Activated CD4-positive, alpha-beta T cell treated with anti-CD3 and anti-CD28 coated beads, Interleukin-2, amount 50 U/mL, for 24 hours (primary cell): ENCODE data around the gene ATF3.
A peak's percentile ranks its signal among the peaks of the same experiment; 100 is the strongest.

Source experiments
- DNase-seq, 2 donors: peaks; one replicate each; pipeline ENCODE4 v3.0.0-alpha.2; 2020; ENCODE audit warnings: low read depth in 1 of 2, low spot score in 1 of 2

ATF3 gene

GRCh38 chr1:212586206-212587015, 22.1 kb upstream of the ATF3 start:
- no peak for DNase-seq

- no peak for DNase-seq
Observed at GRCh38 chr1:212587016-212587887, 21.3 kb upstream of the ATF3 start.

GRCh38 chr1:212587888-212588510, 20.6 kb upstream of the ATF3 start:
- DNase-seq, result no peak

DNA sequence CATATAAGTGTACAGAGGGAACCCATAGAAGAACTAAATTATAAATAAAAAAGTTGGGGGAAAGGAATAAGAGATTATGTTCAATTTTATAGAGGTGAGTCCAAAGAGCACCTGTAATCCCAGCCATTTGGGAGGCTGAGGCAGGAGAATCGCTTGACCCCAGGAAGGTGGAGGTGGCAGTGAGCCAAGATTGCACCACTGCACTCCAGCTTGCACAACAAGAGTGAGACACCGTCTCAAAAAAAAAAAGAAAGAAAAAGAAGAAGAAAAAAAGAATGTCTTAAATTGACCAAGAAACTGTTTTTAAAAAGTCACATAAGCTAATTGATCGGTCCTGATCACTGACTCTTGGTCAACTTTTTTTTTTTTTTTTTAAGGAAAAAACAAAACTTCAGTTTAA, 19.1 kb upstream of the ATF3 start:
- DNase-seq, result no peak

GRCh38 chr1:212591922-212592321, 16.6 kb upstream of the ATF3 start:
- DNase-seq, result no peak

DNA sequence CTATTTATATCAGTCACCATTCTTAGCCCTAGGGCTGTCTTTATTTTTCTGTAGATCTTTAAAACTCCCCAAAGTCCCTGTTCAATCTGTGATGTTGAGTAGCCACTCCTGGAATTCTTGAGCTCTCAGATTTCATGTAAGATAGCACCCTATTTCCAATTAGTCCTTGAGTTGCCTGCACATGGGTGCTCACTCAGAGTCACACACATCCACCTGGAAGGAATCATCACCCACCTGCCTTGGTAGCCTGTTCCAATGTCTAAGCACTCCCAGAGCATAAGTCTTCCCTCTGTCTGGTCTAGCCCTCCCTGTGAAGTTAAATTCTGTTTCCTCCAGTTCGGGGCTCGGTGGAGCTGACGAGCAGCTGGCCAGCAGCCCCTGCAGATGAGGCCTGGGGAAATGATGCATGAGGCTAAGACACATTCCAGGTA, 14.7 kb upstream of the ATF3 start:
- DNase-seq, result no peak

GRCh38 chr1:212594640-212595039, 13.9 kb upstream of the ATF3 start:
- DNase-seq, result no peak

DNA sequence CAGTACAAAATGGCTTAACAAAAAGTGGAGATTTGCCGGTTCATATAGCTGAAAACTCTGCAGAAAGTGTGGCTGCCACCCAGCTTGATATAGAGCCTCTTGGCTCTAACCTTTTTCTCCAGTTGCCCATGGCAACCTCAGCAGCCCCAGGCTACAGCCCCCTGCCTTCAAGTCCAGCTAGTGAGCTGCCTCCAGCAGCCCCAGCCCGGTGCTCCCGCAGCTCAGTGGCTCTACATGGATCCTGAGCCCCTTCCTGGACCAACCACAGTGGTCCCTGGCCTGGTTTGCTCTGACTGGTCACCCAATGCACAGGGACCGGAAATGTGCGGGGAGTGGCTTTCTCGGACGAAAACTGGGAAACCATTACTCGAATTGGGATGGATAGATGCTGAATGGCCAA, 13.3 kb upstream of the ATF3 start:
- no peak for DNase-seq

- DNase-seq, result peak in 1 of 2 donors; percentile 65
Observed at GRCh38 chr1:212595787-212596714, 12.5 kb upstream of the ATF3 start.

DNA sequence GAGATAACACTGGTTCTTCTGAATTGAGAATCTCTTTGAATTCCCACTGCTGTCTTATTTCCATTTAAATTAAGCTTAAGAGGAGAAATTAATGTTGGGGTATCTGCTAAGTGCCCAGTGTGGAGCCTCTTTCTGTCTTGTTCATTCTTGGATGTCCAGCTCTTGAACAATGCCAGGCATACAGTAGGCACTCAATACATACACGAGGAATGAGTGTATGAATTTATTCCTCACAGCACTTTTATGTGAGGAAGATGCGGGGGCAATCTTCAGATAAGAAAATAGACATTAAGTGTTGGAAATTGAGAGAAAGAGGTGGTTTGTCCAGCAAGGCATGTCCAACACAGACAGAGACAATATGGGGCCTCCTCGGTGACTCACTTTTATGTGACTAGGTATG, 11.8 kb upstream of the ATF3 start:
- DNase-seq, result no peak

- no peak for DNase-seq
Observed at GRCh38 chr1:212597487-212597886, 11.1 kb upstream of the ATF3 start.

- no peak for DNase-seq
Observed at GRCh38 chr1:212600071-212600915, 8.3 kb upstream of the ATF3 start.

DNA sequence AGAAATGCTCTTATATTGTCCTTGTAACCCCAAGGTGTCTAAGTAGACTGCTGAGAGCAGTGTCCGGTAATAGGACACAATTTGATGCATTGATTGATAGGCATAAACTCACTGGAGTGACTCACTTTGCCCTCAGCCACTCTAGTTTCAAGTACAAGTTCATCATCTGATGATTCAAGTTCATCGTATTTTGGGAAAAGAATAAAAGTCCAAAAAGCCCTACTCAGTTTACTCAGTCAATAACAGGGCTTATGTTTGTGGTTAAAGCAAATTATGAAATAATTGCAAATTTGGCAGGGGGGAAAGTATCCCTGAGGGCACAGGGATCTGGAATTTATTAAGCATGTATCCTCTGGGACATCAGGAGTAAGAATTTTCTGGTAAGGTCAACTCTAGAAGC, 7.6 kb upstream of the ATF3 start:
- DNase-seq, result no peak

GRCh38 chr1:212601524-212601923, 7.0 kb upstream of the ATF3 start:
- no peak for DNase-seq

DNA sequence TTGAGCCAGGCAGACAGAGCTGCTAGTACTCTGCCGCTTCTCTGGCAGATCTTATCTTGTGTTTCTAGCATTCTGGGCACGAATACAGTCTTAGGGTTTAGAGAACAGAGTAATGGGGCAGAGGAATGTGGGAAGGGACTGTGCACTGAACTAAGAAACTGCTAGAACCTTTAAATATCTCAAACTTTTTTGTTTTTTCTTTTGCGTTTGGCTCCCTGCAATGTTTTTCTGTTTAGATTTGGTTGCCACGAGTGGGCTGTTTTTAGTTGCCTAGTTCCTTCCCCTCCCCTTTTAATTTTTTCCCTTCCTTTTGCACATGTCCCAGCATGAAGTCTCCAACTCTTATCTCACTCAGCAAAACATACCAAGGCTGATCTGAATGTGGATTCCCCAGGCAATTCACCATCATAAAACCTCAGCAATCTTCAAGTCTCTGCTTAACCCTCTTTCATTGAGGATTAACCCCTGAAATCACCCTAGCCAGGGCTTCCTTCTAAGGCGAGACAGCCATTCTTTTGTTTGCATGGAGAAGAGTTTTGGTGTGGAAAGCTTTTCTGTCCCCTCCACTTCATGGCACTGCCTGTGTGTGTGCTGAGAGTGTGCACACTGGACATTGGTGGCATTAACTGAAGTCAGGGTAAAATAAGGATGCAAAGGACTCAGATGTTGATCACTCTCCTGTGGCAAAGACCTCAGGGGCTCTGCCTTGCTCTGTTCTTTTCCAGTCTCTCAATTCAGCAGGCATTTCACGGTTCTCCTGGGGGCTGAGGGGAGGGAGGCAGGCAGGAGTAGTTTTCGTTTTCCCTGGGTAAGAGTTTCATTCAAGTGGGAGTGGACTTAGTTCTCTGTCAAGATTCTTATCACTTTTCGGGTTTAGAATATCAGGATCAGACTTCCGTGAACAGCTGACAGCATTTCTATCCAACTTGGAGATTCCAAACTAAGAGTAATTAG, 2.8 kb upstream of the ATF3 start:
- DNase-seq, result no peak

DNA sequence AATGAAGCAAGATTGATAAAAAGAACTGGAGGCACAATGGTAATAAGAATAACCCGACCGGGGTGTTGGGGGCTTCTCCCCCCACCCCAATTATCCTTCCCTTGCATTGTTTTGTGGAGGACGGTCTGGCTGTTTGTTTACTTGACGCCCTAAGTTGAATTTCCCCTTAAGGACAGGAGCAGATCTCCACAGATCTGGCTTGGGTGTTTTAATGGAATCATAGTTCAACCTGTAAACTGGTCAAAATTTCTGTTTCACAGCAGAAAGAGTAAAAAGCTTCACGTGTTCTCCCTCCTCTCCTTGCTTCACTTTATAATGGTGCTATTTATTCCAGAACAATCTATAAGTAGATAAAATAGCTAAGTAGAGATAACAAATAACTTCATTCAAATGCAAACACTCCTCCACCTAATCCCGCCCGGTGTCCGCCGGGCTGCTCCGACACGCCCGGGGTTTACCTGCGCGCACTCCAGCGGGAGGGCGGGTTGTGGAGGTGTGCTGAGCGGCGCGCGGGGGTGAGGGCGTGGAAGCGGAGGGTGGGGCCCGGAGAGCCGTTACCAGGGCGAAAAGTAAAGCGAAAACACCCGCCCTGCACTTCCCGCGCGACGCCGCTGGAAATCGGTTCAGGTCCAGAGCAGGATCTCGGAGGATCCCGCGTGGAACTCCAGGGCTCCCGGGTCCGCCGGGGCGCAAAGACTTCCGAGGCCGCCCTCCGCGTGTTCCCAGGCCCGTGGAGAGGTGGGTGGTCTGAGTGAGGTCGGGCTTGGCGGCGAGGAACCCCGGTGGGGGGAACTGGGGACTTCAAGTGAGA, 2.0 kb upstream of the ATF3 start:
- DNase-seq, result no peak

GRCh38 chr1:212607206-212607912, 1.2 kb upstream of the ATF3 start:
- DNase-seq, result no peak
